IMR-90 (cell line): ENCODE measurements around the gene SH3BP2.

Experiments
- CEBPB ChIP-seq: IDR thresholded peaks from 2 replicates; pipeline ENCODE4 v1.6.1; 2012; ENCODE audit warnings: low read depth, low read length, improper control_type of control experiment
- MAFK ChIP-seq: IDR thresholded peaks from 2 replicates; pipeline ENCODE4 v1.6.1; 2012; ENCODE audit warnings: low read depth, low read length, improper control_type of control experiment
- MXI1 ChIP-seq: IDR thresholded peaks from 2 replicates; pipeline ENCODE4 v1.6.1; 2012; ENCODE audit warnings: low read depth, mild to moderate bottlenecking, low read length, moderate library complexity, borderline replicate concordance
- NFE2L2 ChIP-seq: fragments of 150-350 bp; IDR thresholded peaks from 2 replicates; pipeline ENCODE4 v1.6.1; 2016; ENCODE audit warnings: low read depth, mild to moderate bottlenecking, low read length
- POLR2A ChIP-seq: IDR thresholded peaks from 2 replicates; pipeline ENCODE4 v1.6.1; 2012; ENCODE audit warnings: mild to moderate bottlenecking, low read depth, low read length
- RCOR1 ChIP-seq: IDR thresholded peaks from 2 replicates; pipeline ENCODE4 v1.6.1; 2012; ENCODE audit warnings: mild to moderate bottlenecking, low read length, improper control_type of control experiment; ENCODE audit not compliant: insufficient replicate concordance
- SMC3 ChIP-seq: fragments of 150-350 bp; IDR thresholded peaks from 2 replicates; pipeline ENCODE4 v1.6.1; 2016; ENCODE audit warnings: low read depth, mild to moderate bottlenecking, antibody characterized with exemption, low read length, moderate library complexity
- TF ChIP-seq, protein P1 (sequence below): conservative IDR thresholded peaks from 2 replicates; pipeline ENCODE4 v1.5.1; 2012; ENCODE audit warnings: mild to moderate bottlenecking, low read depth, low read length, improper control_type of control experiment
- TF ChIP-seq, protein P2 (sequence below): fragments of 150-350 bp; IDR thresholded peaks from 2 replicates; pipeline ENCODE4 v1.6.1; 2017; ENCODE audit warnings: mild to moderate bottlenecking, antibody characterized with exemption, low read length, low read depth
- TF ChIP-seq, protein P3 (sequence below): fragments of 150-350 bp; IDR thresholded peaks from 2 replicates; pipeline ENCODE4 v1.6.1; 2016; ENCODE audit warnings: low read depth, mild to moderate bottlenecking, low read length, moderate library complexity, borderline replicate concordance

DNA sequence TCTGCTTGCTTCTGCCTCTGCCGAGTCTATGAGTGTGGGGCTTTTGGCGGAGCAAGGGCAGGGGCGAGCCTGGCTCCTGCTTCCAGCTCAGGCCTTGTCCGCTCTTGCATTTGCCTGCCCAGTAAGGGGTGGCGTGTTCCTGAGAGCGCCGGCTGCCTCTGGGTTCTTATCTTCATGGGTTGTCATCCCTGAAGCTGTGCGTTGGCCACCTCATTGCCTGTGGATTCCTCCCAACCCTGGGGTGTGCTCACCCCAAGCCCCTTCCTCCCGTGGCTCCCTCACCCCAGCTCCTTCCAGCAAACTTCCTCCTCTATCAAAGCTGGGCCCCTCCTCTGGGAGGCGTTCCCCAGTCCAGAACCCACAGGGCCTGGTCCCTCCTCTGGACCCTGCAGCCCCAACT is 17.5 kb downstream of the SH3BP2 start:
- no peak for TF ChIP-seq MXI1
- TF ChIP-seq, protein P1, sequence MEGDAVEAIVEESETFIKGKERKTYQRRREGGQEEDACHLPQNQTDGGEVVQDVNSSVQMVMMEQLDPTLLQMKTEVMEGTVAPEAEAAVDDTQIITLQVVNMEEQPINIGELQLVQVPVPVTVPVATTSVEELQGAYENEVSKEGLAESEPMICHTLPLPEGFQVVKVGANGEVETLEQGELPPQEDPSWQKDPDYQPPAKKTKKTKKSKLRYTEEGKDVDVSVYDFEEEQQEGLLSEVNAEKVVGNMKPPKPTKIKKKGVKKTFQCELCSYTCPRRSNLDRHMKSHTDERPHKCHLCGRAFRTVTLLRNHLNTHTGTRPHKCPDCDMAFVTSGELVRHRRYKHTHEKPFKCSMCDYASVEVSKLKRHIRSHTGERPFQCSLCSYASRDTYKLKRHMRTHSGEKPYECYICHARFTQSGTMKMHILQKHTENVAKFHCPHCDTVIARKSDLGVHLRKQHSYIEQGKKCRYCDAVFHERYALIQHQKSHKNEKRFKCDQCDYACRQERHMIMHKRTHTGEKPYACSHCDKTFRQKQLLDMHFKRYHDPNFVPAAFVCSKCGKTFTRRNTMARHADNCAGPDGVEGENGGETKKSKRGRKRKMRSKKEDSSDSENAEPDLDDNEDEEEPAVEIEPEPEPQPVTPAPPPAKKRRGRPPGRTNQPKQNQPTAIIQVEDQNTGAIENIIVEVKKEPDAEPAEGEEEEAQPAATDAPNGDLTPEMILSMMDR = no peak
- no peak for TF ChIP-seq RCOR1
- no peak for TF ChIP-seq NFE2L2
- no peak for TF ChIP-seq POLR2A
- TF ChIP-seq MAFK = no peak
- TF ChIP-seq, protein P2, sequence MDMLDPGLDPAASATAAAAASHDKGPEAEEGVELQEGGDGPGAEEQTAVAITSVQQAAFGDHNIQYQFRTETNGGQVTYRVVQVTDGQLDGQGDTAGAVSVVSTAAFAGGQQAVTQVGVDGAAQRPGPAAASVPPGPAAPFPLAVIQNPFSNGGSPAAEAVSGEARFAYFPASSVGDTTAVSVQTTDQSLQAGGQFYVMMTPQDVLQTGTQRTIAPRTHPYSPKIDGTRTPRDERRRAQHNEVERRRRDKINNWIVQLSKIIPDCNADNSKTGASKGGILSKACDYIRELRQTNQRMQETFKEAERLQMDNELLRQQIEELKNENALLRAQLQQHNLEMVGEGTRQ = no peak
- TF ChIP-seq, protein P3, sequence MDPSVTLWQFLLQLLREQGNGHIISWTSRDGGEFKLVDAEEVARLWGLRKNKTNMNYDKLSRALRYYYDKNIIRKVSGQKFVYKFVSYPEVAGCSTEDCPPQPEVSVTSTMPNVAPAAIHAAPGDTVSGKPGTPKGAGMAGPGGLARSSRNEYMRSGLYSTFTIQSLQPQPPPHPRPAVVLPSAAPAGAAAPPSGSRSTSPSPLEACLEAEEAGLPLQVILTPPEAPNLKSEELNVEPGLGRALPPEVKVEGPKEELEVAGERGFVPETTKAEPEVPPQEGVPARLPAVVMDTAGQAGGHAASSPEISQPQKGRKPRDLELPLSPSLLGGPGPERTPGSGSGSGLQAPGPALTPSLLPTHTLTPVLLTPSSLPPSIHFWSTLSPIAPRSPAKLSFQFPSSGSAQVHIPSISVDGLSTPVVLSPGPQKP = no peak
- no peak for TF ChIP-seq CEBPB
- no peak for TF ChIP-seq SMC3
